ENCODE results near the gene CDC42BPG.

- TF ChIP-seq CTCF (tag by site-specific recombination; IDR thresholded peaks at IDR 0.05) (no peak), ZBTB26 (tag by site-specific recombination; optimal IDR thresholded peaks at IDR 0.05) (no peak), REPIN1 (tag by site-specific recombination; IDR thresholded peaks at IDR 0.05; ENCODE audit: low read depth) (no peak), ZBTB7A (tag by site-specific recombination; IDR thresholded peaks at IDR 0.05; ENCODE audit: low read depth) (no peak), MZF1 (tag by site-specific recombination; IDR thresholded peaks at IDR 0.05; ENCODE audit: borderline replicate concordance) (no peak), TCF7L2 (IDR thresholded peaks at IDR 0.05; ENCODE audit: borderline replicate concordance, low read depth, low read length) (no peak), KLF16 (tag by site-specific recombination; IDR thresholded peaks at IDR 0.05) (no peak)
These were observed 27.0 kb upstream of the CDC42BPG start for GRCh38 chr11:64871492-64871891.

Data from HEK293 (cell line).